GM23338 (cell line): ENCODE data around the gene MIER1. TPM values are rescaled to one million over a fixed set of nuclear protein-coding genes. Genes with fewer than 3 reads are reported as not detected.
"Not testable (repeated sequence)": the region's sequence is repeated elsewhere in the genome, so short reads cannot be mapped to it uniquely, and the experiment has no call there.

Experiments used
- ATAC-seq: fragments of 200-7000 bp; cut with Tn5 transposase; 3 replicates; pipeline ENCODE4 v1.9.1; 2020
- DNase-seq: peaks from one replicate; pipeline ENCODE4 v3.0.0-alpha.2; 2015; ENCODE audit warnings: low spot score
- H2AFZ ChIP-seq: fragments of 200-600 bp; sonication (generic); 2 replicates; pipeline ENCODE4 v1.8.0; 2016; ENCODE audit warnings: antibody characterized with exemption, mild to moderate bottlenecking, moderate library complexity
- H3F3A ChIP-seq: fragments of 200-600 bp; sonication (generic); replicated peaks from 2 replicates; pipeline ENCODE4 v1.8.0; 2017; ENCODE audit warnings: antibody characterized with exemption, mixed run types, low read depth
- H3K27ac ChIP-seq: fragments of 200-600 bp; sonication (generic); 2 replicates; pipeline ENCODE4 v1.6.1; 2016; ENCODE audit warnings: low read depth
- H3K27me3 ChIP-seq: fragments of 200-600 bp; sonication (generic); 2 replicates; pipeline ENCODE4 v1.8.0; 2016; ENCODE audit warnings: mild to moderate bottlenecking, mixed run types, moderate library complexity; ENCODE audit not compliant: insufficient read depth
- H3K36me3 ChIP-seq: fragments of 200-600 bp; sonication (generic); 2 replicates; pipeline ENCODE4 v1.8.0; 2016; ENCODE audit warnings: mild to moderate bottlenecking; ENCODE audit not compliant: insufficient read depth
- H3K4me1 ChIP-seq: fragments of 200-600 bp; sonication (generic); 2 replicates; pipeline ENCODE4 v1.8.0; 2016; ENCODE audit warnings: mild to moderate bottlenecking, moderate library complexity; ENCODE audit not compliant: insufficient read depth
- H3K4me2 ChIP-seq: fragments of 200-600 bp; sonication (generic); 2 replicates; pipeline ENCODE4 v1.7.1; 2017; ENCODE audit warnings: mixed run types
- H3K4me3 ChIP-seq: fragments of 200-600 bp; sonication (generic); 2 replicates; pipeline ENCODE4 v1.6.1; 2016; ENCODE audit warnings: mixed run types
- H3K79me2 ChIP-seq: fragments of 200-600 bp; sonication (generic); replicated peaks from 2 replicates; pipeline ENCODE4 v1.8.0; 2017; ENCODE audit warnings: mild to moderate bottlenecking; ENCODE audit not compliant: insufficient read depth
- H3K9me2 ChIP-seq: fragments of 200-600 bp; sonication (generic); 2 replicates; pipeline ENCODE4 v1.8.0; 2017; ENCODE audit not compliant: insufficient read depth
- H4K20me1 ChIP-seq: fragments of 200-600 bp; sonication (generic); replicated peaks from 2 replicates; pipeline ENCODE4 v1.8.0; 2017; ENCODE audit warnings: mild to moderate bottlenecking; ENCODE audit not compliant: insufficient read depth
- H3K27ac Mint-ChIP-seq: 2 replicates; pipeline ENCODE4 v1.8.0; 2020; ENCODE audit warnings: inconsistent platforms, mild to moderate bottlenecking, moderate library complexity, mixed read lengths
- H3K27me3 Mint-ChIP-seq: 3 replicates; pipeline ENCODE4 v1.8.0; 2022; ENCODE audit warnings: low read depth, mild to moderate bottlenecking, moderate library complexity, mixed read lengths, inconsistent platforms; ENCODE audit not compliant: insufficient read depth, poor library complexity
- H3K36me3 Mint-ChIP-seq: 3 replicates; pipeline ENCODE4 v1.8.0; 2021; ENCODE audit warnings: low read depth, mild to moderate bottlenecking, inconsistent platforms, moderate library complexity, mixed read lengths
- H3K4me1 Mint-ChIP-seq: 3 replicates; pipeline ENCODE4 v1.8.0; 2020; ENCODE audit warnings: mild to moderate bottlenecking, inconsistent platforms, mixed read lengths
- H3K4me3 Mint-ChIP-seq: 3 replicates; pipeline ENCODE4 v1.8.0; 2021; ENCODE audit warnings: moderate library complexity, mild to moderate bottlenecking, inconsistent platforms, mixed read lengths
- H3K9me3 Mint-ChIP-seq: 3 replicates; pipeline ENCODE4 v1.8.0; 2020; ENCODE audit warnings: moderate library complexity, mild to moderate bottlenecking, inconsistent platforms, mixed read lengths
- CTCF ChIP-seq, 2 experiments: fragments of 200-600 bp in 1 of 2; sonication (generic) in 1 of 2; conservative IDR thresholded peaks; 2 replicates each; pipeline versions ENCODE4 v1.5.1 to v1.6.1; 2016 to 2017; ENCODE audit warnings: antibody characterized with exemption in 2 of 2, low read depth in 2 of 2, mild to moderate bottlenecking in 2 of 2, moderate library complexity in 1 of 2
- ETS1 ChIP-seq: IDR thresholded peaks from 2 replicates; pipeline ENCODE4 v1.6.1; 2016; ENCODE audit warnings: antibody characterized with exemption
- EZH2phosphoT487 ChIP-seq: fragments of 200-600 bp; sonication (generic); IDR thresholded peaks from one replicate; pipeline ENCODE4 v1.8.1; 2018; ENCODE audit warnings: antibody characterized with exemption; ENCODE audit not compliant: unreplicated experiment
- POLR2AphosphoS5 ChIP-seq: IDR thresholded peaks from 2 replicates; pipeline ENCODE4 v1.6.1; 2016; ENCODE audit warnings: antibody characterized with exemption, low read depth
- STAT1 ChIP-seq: IDR thresholded peaks from one replicate; pipeline ENCODE4 v1.6.1; 2016; ENCODE audit warnings: antibody characterized with exemption; ENCODE audit not compliant: unreplicated experiment
- polyA plus RNA-seq: library from polyadenylated mRNA; unstranded; fragments of >200 nt; fragmentation: Nextera tagmentation; extraction: Ambion mirVana; gene quantifications from 2 replicates; pipeline ENCODE4 v1.2.1, GENCODE V29; 2016
- total RNA-seq: library from RNA; depleted of rRNA; stranded (reverse); fragments of >200 nt; shearing (Covaris generic); gene quantifications from 2 replicates; pipeline ENCODE4 v1.2.3, GENCODE V29; 2014
- TF ChIP-seq, protein P1 (sequence below): fragments of 250-450 bp; sonication (Bioruptor Pico); IDR thresholded peaks from 2 replicates; pipeline ENCODE4 v1.5.0; 2020; ENCODE audit warnings: mild to moderate bottlenecking, moderate library complexity

The MIER1 gene
- total and polyA plus RNA-seq, 2 experiments from 2014 or later: 38.2 to 72.8 TPM

- Histone ChIP-seq H2AFZ (no peak overlapping the region), H3K4me1 (no peaks in the 10 kb centered on the region), H3K9me2 (no peaks in the 10 kb centered on the region), H3K4me2 (no peak overlapping the region), H4K20me1 (no peaks in the 10 kb centered on the region), H3F3A (no peaks in the 10 kb centered on the region), H3K27me3 (no peaks in the 10 kb centered on the region), H3K27ac (no peak overlapping the region), H3K4me3 (no peak overlapping the region), H3K36me3 (no peaks in the 10 kb centered on the region), H3K79me2 (no peaks in the 10 kb centered on the region)
- no peak overlapping the region for H3K4me3 Mint-ChIP-seq
- H3K36me3 Mint-ChIP-seq: no peaks in the 10 kb centered on the region
- no peaks in the 10 kb centered on the region for H3K4me1 Mint-ChIP-seq
- no peak for ATAC-seq
- H3K9me3 Mint-ChIP-seq: no peaks in the 10 kb centered on the region
- H3K27me3 Mint-ChIP-seq: no peaks in the 10 kb centered on the region
- no peak for DNase-seq
- TF ChIP-seq ETS1: no peak
- no peak overlapping the region for H3K27ac Mint-ChIP-seq
Measured at GRCh38 chr1:66893712-66894111, 31.1 kb upstream of the MIER1 start.

DNA sequence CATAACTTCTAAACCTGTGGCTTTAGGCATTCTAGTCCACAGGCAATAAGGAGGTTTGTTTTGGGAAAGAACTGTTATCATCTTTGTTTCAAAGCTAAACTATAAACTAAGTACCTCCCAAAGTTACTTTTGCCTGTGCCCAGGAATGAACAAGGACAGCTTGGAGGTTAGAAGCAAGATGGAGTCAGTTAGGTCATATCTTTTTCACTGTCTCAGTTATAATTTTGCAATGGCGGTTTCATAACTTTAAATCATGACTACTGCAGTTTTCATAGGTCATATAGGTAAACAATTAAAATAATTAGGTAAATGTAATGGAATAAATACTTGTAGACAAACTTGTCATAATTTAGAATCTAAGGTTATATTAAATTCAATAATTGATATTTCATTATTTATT lies 9.6 kb upstream of the MIER1 start:
- H3K27me3 Mint-ChIP-seq: not testable (repeated sequence)

GRCh38 chr1:66916320-66916719 lies 8.5 kb upstream of the MIER1 start:
- H3K27me3 ChIP-seq: no peaks in the 10 kb centered on the region
- H3K36me3 ChIP-seq: no peaks in the 10 kb centered on the region
- H3K4me1 Mint-ChIP-seq: peaks cover 14% of the 10 kb centered on the region
- 0 out of 2 replicates have a peak, but pooled peaks cover 10% of the 10 kb centered on the region for H3K79me2 ChIP-seq
- no peak overlapping the region for H3K27ac ChIP-seq
- no peaks in the 10 kb centered on the region for H3F3A ChIP-seq
- H3K4me1 ChIP-seq: peaks cover 15% of the 10 kb centered on the region
- peaks cover 35% of the 10 kb centered on the region for H3K36me3 Mint-ChIP-seq
- DNase-seq: no peak
- no peaks in the 10 kb centered on the region for H3K9me2 ChIP-seq
- no peak overlapping the region for H3K27ac Mint-ChIP-seq
- H3K4me3 ChIP-seq: no peak overlapping the region
- ATAC-seq: no peak
- H3K4me2 ChIP-seq: no peak overlapping the region
- no peak overlapping the region for H3K4me3 Mint-ChIP-seq
- H3K27me3 Mint-ChIP-seq: no peaks in the 10 kb centered on the region
- H3K9me3 Mint-ChIP-seq: peaks cover 2% of the 10 kb centered on the region; the same call in 2 of the 3 replicates
- H4K20me1 ChIP-seq: no peaks in the 10 kb centered on the region; the same call in 1 of the 2 replicates
- no peak overlapping the region for H2AFZ ChIP-seq
- TF ChIP-seq STAT1 (no peak), EZH2phosphoT487 (no peak), POLR2AphosphoS5 (no peak), CTCF (conservative IDR thresholded peaks at IDR 0.05; ENCODE audit: low read depth in 2 of 2) (no peak), ETS1 (no peak)
- TF ChIP-seq, protein P1, sequence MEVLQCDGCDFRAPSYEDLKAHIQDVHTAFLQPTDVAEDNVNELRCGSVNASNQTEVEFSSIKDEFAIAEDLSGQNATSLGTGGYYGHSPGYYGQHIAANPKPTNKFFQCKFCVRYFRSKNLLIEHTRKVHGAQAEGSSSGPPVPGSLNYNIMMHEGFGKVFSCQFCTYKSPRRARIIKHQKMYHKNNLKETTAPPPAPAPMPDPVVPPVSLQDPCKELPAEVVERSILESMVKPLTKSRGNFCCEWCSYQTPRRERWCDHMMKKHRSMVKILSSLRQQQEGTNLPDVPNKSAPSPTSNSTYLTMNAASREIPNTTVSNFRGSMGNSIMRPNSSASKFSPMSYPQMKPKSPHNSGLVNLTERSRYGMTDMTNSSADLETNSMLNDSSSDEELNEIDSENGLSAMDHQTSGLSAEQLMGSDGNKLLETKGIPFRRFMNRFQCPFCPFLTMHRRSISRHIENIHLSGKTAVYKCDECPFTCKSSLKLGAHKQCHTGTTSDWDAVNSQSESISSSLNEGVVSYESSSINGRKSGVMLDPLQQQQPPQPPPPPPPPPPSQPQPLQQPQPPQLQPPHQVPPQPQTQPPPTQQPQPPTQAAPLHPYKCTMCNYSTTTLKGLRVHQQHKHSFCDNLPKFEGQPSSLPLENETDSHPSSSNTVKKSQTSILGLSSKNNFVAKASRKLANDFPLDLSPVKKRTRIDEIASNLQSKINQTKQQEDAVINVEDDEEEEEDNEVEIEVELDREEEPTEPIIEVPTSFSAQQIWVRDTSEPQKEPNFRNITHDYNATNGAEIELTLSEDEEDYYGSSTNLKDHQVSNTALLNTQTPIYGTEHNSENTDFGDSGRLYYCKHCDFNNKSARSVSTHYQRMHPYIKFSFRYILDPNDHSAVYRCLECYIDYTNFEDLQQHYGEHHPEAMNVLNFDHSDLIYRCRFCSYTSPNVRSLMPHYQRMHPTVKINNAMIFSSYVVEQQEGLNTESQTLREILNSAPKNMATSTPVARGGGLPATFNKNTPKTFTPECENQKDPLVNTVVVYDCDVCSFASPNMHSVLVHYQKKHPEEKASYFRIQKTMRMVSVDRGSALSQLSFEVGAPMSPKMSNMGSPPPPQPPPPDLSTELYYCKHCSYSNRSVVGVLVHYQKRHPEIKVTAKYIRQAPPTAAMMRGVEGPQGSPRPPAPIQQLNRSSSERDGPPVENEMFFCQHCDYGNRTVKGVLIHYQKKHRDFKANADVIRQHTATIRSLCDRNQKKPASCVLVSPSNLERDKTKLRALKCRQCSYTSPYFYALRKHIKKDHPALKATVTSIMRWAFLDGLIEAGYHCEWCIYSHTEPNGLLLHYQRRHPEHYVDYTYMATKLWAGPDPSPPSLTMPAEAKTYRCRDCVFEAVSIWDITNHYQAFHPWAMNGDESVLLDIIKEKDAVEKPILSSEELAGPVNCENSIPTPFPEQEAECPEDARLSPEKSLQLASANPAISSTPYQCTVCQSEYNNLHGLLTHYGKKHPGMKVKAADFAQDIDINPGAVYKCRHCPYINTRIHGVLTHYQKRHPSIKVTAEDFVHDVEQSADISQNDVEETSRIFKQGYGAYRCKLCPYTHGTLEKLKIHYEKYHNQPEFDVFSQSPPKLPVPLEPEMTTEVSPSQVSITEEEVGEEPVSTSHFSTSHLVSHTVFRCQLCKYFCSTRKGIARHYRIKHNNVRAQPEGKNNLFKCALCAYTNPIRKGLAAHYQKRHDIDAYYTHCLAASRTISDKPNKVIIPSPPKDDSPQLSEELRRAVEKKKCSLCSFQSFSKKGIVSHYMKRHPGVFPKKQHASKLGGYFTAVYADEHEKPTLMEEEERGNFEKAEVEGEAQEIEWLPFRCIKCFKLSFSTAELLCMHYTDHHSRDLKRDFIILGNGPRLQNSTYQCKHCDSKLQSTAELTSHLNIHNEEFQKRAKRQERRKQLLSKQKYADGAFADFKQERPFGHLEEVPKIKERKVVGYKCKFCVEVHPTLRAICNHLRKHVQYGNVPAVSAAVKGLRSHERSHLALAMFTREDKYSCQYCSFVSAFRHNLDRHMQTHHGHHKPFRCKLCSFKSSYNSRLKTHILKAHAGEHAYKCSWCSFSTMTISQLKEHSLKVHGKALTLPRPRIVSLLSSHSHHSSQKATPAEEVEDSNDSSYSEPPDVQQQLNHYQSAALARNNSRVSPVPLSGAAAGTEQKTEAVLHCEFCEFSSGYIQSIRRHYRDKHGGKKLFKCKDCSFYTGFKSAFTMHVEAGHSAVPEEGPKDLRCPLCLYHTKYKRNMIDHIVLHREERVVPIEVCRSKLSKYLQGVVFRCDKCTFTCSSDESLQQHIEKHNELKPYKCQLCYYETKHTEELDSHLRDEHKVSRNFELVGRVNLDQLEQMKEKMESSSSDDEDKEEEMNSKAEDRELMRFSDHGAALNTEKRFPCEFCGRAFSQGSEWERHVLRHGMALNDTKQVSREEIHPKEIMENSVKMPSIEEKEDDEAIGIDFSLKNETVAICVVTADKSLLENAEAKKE (CRISPR knock-in tag): no peak

More for the DNA sequence above, 9.6 kb upstream of the MIER1 start:
- not testable (repeated sequence) for DNase-seq, H3F3A ChIP-seq, ATAC-seq, H3K9me2 ChIP-seq, H3K27me3 ChIP-seq, H4K20me1 ChIP-seq, H2AFZ ChIP-seq, H3K36me3 ChIP-seq, H3K4me2 ChIP-seq, H3K27ac ChIP-seq, H3K4me3 ChIP-seq, H3K79me2 ChIP-seq, H3K9me3 Mint-ChIP-seq, H3K27ac Mint-ChIP-seq, H3K4me3 Mint-ChIP-seq
- Mint-ChIP-seq H3K4me1 (peaks cover 18% of the 10 kb centered on the region), H3K36me3 (peaks cover 27% of the 10 kb centered on the region)
- H3K4me1 ChIP-seq: peaks cover 16% of the 10 kb centered on the region
